Measurements from ENCODE around the gene PKP4. TPM values are rescaled to one million over a fixed set of nuclear protein-coding genes. Genes with fewer than 3 reads are reported as not detected.
A peak's percentile ranks its signal among the peaks of the same experiment; 100 is the strongest.

Gene PKP4
- total RNA-seq, 2 donors from 2014 or later: 43.7 to 67.3 TPM

DNA sequence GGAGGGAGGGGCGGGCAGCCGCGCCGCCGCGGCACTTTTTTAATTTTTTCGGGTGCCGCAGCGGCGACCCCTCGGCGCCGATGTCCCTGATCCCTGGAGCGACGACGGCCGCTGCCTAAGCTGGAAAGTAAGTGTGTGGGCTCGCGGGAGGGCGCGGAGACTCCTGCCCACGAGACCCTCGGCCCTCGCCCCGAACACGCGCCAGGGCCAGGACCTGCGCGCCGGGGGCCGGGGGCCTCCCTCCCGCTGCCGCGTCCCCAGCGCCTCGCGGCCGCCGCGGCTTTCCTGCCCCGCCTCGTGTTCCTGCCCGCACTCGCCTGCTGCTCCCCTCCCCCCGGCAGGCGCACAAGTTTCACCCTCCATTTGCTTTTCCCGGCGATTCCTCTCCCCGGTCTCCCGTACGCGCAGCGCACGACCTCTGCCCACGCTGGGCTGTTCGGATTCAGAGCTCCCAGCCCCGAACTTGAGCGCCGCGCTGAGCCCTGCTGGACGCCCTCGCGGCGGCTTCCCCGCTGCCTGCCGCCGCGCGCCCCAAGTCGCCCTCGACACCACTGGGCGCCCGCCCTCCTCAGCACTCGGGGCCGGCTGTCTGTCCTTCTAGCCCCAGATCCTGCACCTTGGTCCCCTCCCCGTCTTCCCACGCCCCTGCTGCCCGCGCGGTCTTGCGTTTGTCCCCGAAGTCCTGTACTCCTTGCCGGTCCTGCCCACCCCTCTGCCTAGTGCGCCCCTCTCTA lies 507 bp downstream of the PKP4 start:
- no peaks in the 10 kb centered on the region for H3K9me3 ChIP-seq
- H3K4me3 ChIP-seq: peak overlapping the region; percentile 89
- intact Hi-C loops (cut with DNase I): loop anchor here (10.0 kb wide), 1 partner anchor 288 kb away; no protein-coding TSS in a partner anchor
- DNase-seq: peak; percentile 72
- H3K27ac ChIP-seq: peak overlapping the region; percentile 95
- H3K36me3 ChIP-seq: no peaks in the 10 kb centered on the region
- TF ChIP-seq, protein P1, sequence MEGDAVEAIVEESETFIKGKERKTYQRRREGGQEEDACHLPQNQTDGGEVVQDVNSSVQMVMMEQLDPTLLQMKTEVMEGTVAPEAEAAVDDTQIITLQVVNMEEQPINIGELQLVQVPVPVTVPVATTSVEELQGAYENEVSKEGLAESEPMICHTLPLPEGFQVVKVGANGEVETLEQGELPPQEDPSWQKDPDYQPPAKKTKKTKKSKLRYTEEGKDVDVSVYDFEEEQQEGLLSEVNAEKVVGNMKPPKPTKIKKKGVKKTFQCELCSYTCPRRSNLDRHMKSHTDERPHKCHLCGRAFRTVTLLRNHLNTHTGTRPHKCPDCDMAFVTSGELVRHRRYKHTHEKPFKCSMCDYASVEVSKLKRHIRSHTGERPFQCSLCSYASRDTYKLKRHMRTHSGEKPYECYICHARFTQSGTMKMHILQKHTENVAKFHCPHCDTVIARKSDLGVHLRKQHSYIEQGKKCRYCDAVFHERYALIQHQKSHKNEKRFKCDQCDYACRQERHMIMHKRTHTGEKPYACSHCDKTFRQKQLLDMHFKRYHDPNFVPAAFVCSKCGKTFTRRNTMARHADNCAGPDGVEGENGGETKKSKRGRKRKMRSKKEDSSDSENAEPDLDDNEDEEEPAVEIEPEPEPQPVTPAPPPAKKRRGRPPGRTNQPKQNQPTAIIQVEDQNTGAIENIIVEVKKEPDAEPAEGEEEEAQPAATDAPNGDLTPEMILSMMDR (IDR thresholded peaks at IDR 0.05): no peak
- no peaks in the 10 kb centered on the region for H3K27me3 ChIP-seq
- H3K4me1 ChIP-seq: no peaks in the 10 kb centered on the region
- peak overlapping the region; percentile 85 to 91 for H3K9ac ChIP-seq (ENCODE audit: low read depth in 2 of 2, low read length in 2 of 2)

DNA sequence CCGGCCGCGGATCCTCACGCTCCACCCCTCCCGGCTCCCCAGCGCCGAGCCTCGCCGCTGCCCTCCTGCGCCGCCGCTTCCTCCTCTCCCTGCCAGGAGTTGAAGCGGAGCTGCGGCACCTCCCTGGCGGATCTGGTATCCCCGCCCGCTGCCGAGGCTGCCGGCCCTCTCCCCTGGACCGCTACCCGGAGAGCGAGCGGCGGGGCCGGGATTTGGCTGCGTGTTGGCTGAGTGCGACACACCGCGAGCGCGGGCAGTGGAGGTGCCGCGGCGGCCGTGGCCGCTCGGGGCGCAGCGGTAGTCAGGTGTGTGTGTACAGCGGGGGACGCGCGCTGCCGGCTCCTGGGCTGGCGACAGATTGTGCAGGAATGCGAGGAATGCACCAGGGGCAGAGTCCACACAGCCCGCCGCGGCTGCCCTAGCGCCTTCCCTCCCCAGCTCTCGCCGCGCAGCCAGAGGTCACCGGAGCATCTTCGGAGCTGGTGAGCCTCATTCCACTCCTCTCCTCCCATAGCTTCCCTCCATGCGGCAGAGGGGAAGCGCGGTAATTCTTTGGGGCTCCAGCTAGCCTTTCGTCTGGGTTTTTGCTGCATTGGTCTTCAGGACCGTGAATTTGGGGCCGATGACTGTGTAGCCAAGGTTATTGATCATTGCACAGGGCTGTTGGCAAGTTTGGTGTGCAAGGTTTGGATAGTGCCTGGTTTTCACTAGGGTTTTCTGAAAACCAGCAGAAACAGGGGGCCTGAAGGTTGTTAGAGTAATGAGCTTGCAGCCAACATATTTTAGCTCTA lies 1.3 kb downstream of the PKP4 start:
- Histone ChIP-seq H3K27me3 (no peaks in the 10 kb centered on the region), H3K4me3 (peak overlapping the region; percentile 89), H3K27ac (peak overlapping the region; percentile 95), H3K36me3 (no peaks in the 10 kb centered on the region), H3K9me3 (no peaks in the 10 kb centered on the region), H3K9ac (ENCODE audit: low read depth in 2 of 2, low read length in 2 of 2) (peak overlapping the region; percentile 85 to 91), H3K4me1 (no peaks in the 10 kb centered on the region)
- TF ChIP-seq, protein P1 (IDR thresholded peaks at IDR 0.05): no peak
- DNase-seq: peak; percentile 85
- intact Hi-C loops (cut with DNase I): loop anchor here (10.0 kb wide), 1 partner anchor 287 kb away; no protein-coding TSS in a partner anchor

DNA sequence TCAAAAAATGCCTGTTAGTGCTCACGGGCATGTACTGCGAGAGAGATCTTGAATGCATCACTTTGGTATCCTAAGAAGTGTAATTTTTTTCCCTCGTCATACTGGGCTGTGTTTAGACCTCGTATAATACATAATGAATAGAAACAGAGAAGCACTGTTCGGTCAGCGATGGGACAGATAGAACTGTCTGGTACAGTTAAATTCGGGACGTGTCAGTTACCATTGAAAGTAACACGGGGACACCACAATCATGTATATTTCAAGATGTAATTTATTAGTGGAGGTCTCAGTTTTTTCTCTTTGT lies 1.8 kb downstream of the PKP4 start:
- H3K9me3 ChIP-seq: no peaks in the 10 kb centered on the region
- intact Hi-C loops (cut with DNase I): loop anchor here (10.0 kb wide), 1 partner anchor 286 kb away; no protein-coding TSS in a partner anchor
- TF ChIP-seq, protein P1 (IDR thresholded peaks at IDR 0.05): no peak
- no peaks in the 10 kb centered on the region for H3K4me1 ChIP-seq
- H3K36me3 ChIP-seq: no peaks in the 10 kb centered on the region
- DNase-seq: no peak
- H3K27ac ChIP-seq: peak overlapping the region; percentile 95
- peak overlapping the region; percentile 89 for H3K4me3 ChIP-seq
- peak overlapping the region in 1 of 2 donors; percentile 85 for H3K9ac ChIP-seq (ENCODE audit: low read depth in 2 of 2, low read length in 2 of 2)
- no peaks in the 10 kb centered on the region for H3K27me3 ChIP-seq

DNA sequence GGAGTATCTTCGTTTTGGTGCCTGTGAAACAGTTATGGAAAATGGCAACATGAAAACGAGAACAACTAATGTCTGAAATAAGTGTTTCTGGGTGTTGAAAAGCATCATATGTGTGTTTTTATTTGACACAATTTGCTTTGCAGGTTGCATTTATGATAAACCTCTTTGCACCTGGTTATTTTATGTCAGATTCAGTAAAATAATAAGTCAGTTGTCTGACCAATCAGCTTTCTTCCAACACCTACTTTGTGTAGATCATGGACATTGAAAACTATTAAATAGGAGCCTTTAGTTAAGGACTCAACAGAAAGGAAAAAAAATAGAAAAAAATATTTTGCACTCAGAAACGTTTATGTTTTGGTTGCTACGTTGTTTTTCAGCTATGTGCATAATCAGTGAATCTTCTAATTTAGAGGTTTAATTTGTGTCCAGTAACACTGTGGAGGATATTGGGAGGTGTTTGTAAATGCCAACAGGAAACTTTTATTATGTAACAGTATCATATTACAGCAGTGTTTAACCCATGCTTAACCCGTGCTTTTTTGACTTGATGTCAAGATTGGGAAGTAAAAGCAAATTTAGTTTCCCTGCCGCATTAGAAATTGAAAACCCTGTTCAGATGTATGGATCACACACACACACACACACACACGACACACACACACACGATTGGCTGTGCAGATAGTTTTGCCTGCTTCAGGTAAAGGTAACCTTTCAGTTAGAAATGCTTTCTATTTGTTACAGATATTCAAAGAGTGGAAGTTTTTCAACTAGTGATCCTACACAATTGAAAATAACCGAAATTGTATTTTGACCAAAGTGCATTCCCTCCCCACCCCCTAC lies 2.6 kb downstream of the PKP4 start:
- Histone ChIP-seq H3K27ac (no peak overlapping the region), H3K27me3 (no peaks in the 10 kb centered on the region), H3K9me3 (no peaks in the 10 kb centered on the region), H3K4me3 (no peak overlapping the region), H3K36me3 (no peaks in the 10 kb centered on the region), H3K9ac (ENCODE audit: low read depth in 2 of 2, low read length in 2 of 2) (no peak overlapping the region), H3K4me1 (no peaks in the 10 kb centered on the region)
- no peak for DNase-seq
- intact Hi-C loops (cut with DNase I): loop anchor here (10.0 kb wide), 2 partner anchors 285 to 415 kb away; no protein-coding TSS in a partner anchor
- TF ChIP-seq, protein P1 (IDR thresholded peaks at IDR 0.05): no peak

Data from colonic mucosa (tissue), 4 donors.